ENCODE results near the gene PBX4.

The PBX4 gene

GRCh38 chr19:19571071-19571786, 47.3 kb downstream of the PBX4 start:
- Histone ChIP-seq H3K4me3 (replicated peaks; ENCODE audit: insufficient read depth, low read length) (no peak overlapping the region), H3K27me3 (ENCODE audit: insufficient read depth, poor library complexity, severe bottlenecking) (no peaks in the 10 kb centered on the region), H3K27ac (replicated peaks) (no peak overlapping the region)
- TF ChIP-seq REST (IDR thresholded peaks at IDR 0.05; ENCODE audit: insufficient replicate concordance, low read depth) = no peak
- no peak for TF ChIP-seq POLR2AphosphoS5 (IDR thresholded peaks at IDR 0.05; ENCODE audit: low read depth)
- no peak for TF ChIP-seq SPI1 (IDR thresholded peaks at IDR 0.05; ENCODE audit: borderline replicate concordance, low read depth)
- no peak for TF ChIP-seq GABPA (IDR thresholded peaks at IDR 0.05; ENCODE audit: low read depth)
- no peak for TF ChIP-seq CTCF (IDR thresholded peaks at IDR 0.05; ENCODE audit: insufficient read depth, low read length)
- no peak for DNase-seq (ENCODE audit: low read depth in 1 of 2, low spot score in 1 of 2)

GRCh38 chr19:19570571-19570970, 47.9 kb downstream of the PBX4 start:
- no peak overlapping the region for H3K4me3 ChIP-seq (replicated peaks; ENCODE audit: insufficient read depth, low read length)
- DNase-seq (ENCODE audit: low read depth in 1 of 2, low spot score in 1 of 2) = no peak
- no peaks in the 10 kb centered on the region for H3K27me3 ChIP-seq (ENCODE audit: insufficient read depth, poor library complexity, severe bottlenecking)
- TF ChIP-seq POLR2AphosphoS5 (IDR thresholded peaks at IDR 0.05; ENCODE audit: low read depth) (no peak), SPI1 (IDR thresholded peaks at IDR 0.05; ENCODE audit: borderline replicate concordance, low read depth) (no peak)
- H3K27ac ChIP-seq (replicated peaks) = no peak overlapping the region

GRCh38 chr19:19568802-19569756, 49.4 kb downstream of the PBX4 start:
- H3K27me3 ChIP-seq (ENCODE audit: insufficient read depth, poor library complexity, severe bottlenecking) = no peaks in the 10 kb centered on the region
- no peak overlapping the region for H3K4me3 ChIP-seq (replicated peaks; ENCODE audit: insufficient read depth, low read length)
- H3K27ac ChIP-seq (replicated peaks) = no peak overlapping the region
- TF ChIP-seq SPI1 (IDR thresholded peaks at IDR 0.05; ENCODE audit: borderline replicate concordance, low read depth) = no peak
- no peak for TF ChIP-seq POLR2AphosphoS5 (IDR thresholded peaks at IDR 0.05; ENCODE audit: low read depth)
- no peak for TF ChIP-seq REST (IDR thresholded peaks at IDR 0.05; ENCODE audit: insufficient replicate concordance, low read depth)
- no peak for TF ChIP-seq GABPA (IDR thresholded peaks at IDR 0.05; ENCODE audit: low read depth)
- no peak for TF ChIP-seq CTCF (IDR thresholded peaks at IDR 0.05; ENCODE audit: insufficient read depth, low read length)
- DNase-seq (ENCODE audit: low read depth in 1 of 2, low spot score in 1 of 2) = no peak

- DNase-seq (ENCODE audit: low read depth in 1 of 2, low spot score in 1 of 2) = no peak
- Histone ChIP-seq H3K4me3 (replicated peaks; ENCODE audit: insufficient read depth, low read length) (no peak overlapping the region), H3K27ac (replicated peaks) (no peak overlapping the region), H3K27me3 (ENCODE audit: insufficient read depth, poor library complexity, severe bottlenecking) (no peaks in the 10 kb centered on the region)
- TF ChIP-seq SPI1 (IDR thresholded peaks at IDR 0.05; ENCODE audit: borderline replicate concordance, low read depth) (no peak), GABPA (IDR thresholded peaks at IDR 0.05; ENCODE audit: low read depth) (no peak), REST (IDR thresholded peaks at IDR 0.05; ENCODE audit: insufficient replicate concordance, low read depth) (no peak), POLR2AphosphoS5 (IDR thresholded peaks at IDR 0.05; ENCODE audit: low read depth) (no peak), CTCF (IDR thresholded peaks at IDR 0.05; ENCODE audit: insufficient read depth, low read length) (no peak)
Measured at GRCh38 chr19:19567391-19567790, 51.1 kb downstream of the PBX4 start.
